ENCODE results near the gene MAN1C1. TPM values are rescaled to one million over a fixed set of nuclear protein-coding genes. Genes with fewer than 3 reads are reported as not detected.

Gene MAN1C1
- total RNA-seq, 1 experiment from 2014 or later, result 1.5 TPM

DNA sequence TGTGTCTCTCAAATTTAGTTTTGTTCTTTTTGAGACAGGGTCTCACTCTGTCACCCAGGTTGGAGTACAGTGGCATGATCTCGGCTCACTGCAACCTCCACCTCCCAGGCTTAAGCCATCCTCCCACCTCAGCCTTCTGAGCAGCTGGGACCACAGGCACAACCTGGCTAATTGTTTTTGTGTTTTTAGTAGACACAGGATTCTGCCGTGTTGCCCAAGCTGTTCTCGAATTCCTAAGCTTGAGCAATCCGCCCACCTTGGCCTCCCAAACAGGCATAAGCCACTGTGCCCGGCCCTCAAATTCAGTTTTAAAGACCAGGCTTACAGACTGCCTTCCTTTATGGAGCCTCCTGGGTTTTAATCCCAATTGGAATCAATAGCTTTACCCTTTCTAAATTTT is 99.7 kb downstream of the MAN1C1 start:
- CTCF ChIA-PET, result interaction anchor here (0.6 kb wide), 1 partner anchor 84 kb away, joined by 3 read pairs; no protein-coding TSS in a partner anchor
- no peak for ATAC-seq

DNA sequence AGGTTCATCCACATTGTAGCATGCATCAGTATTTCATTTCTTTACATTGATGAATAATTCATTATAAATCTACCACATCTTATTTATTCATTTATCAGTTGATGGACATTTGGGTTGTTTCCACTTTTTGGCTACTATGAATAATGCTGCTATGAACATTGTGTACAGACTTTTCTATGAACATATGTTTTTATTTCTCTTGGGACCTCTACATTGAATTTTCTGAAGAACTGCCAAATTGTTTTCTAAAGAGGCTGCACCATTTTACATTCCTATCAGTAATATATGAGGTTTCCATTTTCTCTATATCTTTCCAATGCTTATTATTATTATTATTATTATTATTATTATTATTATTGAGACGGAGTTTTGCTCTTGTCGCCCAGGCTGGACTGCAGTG is 102.1 kb downstream of the MAN1C1 start:
- CTCF ChIA-PET, result no interaction called here
- no peak overlapping the region for H3K27ac ChIP-seq (ENCODE audit: low read length)
- H3K9me3 ChIP-seq (ENCODE audit: control insufficient read depth, insufficient read depth, low read depth, low read length), result no peaks in the 10 kb centered on the region
- no peaks in the 10 kb centered on the region for H3K4me1 ChIP-seq (ENCODE audit: control insufficient read depth, insufficient read depth, low read length)
- in situ Hi-C loops (cut with HindIII; ENCODE audit: low pct_unique_long_range_greater_than_20kb, low sequenced_read_pairs) (no loop called here), intact Hi-C loops (cut with micrococcal nuclease; ENCODE audit: unreplicated experiment) (no loop called here)
- no TSS peak for BruUV-seq (replicated peaks)
- H3K4me3 ChIP-seq (ENCODE audit: low read depth in 2 of 2, low read length in 2 of 2), result no peak overlapping the region
- TF ChIP-seq TCF7L2 (IDR thresholded peaks at IDR 0.05; ENCODE audit: low read depth, low read length) (no peak), SIN3A (IDR thresholded peaks at IDR 0.05; ENCODE audit: borderline replicate concordance, insufficient read depth, low read depth, low read length) (no peak), POLR2AphosphoS5 (IDR thresholded peaks at IDR 0.05; ENCODE audit: low read depth, low read length) (no peak)
- TF ChIP-seq, protein P1, sequence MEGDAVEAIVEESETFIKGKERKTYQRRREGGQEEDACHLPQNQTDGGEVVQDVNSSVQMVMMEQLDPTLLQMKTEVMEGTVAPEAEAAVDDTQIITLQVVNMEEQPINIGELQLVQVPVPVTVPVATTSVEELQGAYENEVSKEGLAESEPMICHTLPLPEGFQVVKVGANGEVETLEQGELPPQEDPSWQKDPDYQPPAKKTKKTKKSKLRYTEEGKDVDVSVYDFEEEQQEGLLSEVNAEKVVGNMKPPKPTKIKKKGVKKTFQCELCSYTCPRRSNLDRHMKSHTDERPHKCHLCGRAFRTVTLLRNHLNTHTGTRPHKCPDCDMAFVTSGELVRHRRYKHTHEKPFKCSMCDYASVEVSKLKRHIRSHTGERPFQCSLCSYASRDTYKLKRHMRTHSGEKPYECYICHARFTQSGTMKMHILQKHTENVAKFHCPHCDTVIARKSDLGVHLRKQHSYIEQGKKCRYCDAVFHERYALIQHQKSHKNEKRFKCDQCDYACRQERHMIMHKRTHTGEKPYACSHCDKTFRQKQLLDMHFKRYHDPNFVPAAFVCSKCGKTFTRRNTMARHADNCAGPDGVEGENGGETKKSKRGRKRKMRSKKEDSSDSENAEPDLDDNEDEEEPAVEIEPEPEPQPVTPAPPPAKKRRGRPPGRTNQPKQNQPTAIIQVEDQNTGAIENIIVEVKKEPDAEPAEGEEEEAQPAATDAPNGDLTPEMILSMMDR (IDR thresholded peaks at IDR 0.05), result no peak
- TF ChIP-seq, protein P2, sequence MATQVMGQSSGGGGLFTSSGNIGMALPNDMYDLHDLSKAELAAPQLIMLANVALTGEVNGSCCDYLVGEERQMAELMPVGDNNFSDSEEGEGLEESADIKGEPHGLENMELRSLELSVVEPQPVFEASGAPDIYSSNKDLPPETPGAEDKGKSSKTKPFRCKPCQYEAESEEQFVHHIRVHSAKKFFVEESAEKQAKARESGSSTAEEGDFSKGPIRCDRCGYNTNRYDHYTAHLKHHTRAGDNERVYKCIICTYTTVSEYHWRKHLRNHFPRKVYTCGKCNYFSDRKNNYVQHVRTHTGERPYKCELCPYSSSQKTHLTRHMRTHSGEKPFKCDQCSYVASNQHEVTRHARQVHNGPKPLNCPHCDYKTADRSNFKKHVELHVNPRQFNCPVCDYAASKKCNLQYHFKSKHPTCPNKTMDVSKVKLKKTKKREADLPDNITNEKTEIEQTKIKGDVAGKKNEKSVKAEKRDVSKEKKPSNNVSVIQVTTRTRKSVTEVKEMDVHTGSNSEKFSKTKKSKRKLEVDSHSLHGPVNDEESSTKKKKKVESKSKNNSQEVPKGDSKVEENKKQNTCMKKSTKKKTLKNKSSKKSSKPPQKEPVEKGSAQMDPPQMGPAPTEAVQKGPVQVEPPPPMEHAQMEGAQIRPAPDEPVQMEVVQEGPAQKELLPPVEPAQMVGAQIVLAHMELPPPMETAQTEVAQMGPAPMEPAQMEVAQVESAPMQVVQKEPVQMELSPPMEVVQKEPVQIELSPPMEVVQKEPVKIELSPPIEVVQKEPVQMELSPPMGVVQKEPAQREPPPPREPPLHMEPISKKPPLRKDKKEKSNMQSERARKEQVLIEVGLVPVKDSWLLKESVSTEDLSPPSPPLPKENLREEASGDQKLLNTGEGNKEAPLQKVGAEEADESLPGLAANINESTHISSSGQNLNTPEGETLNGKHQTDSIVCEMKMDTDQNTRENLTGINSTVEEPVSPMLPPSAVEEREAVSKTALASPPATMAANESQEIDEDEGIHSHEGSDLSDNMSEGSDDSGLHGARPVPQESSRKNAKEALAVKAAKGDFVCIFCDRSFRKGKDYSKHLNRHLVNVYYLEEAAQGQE (IDR thresholded peaks at IDR 0.05; ENCODE audit: insufficient read depth in 1 of 2, low read depth in 2 of 2, low read length in 1 of 2), result no peak
- ATAC-seq, result no peak
- peaks cover 7% of the 10 kb centered on the region; the same call in 1 of the 2 replicates for H3K27me3 ChIP-seq (ENCODE audit: control insufficient read depth, insufficient read depth, low read length)
- H3K36me3 ChIP-seq (ENCODE audit: control insufficient read depth, insufficient read depth, low read length), result no peaks in the 10 kb centered on the region
- DNase-seq (ENCODE audit: low read depth, low spot score), result no peak
- POLR2A ChIA-PET, result no interaction called here

More for the DNA sequence above, 99.7 kb downstream of the MAN1C1 start:
- POLR2A ChIA-PET, result no interaction called here
- in situ Hi-C loops (cut with HindIII; ENCODE audit: low pct_unique_long_range_greater_than_20kb, low sequenced_read_pairs), result no loop called here
- DNase-seq (ENCODE audit: low read depth, low spot score), result no peak
- no TSS peak for BruUV-seq (replicated peaks)
- Histone ChIP-seq H3K36me3 (ENCODE audit: control insufficient read depth, insufficient read depth, low read length) (no peaks in the 10 kb centered on the region), H3K27me3 (ENCODE audit: control insufficient read depth, insufficient read depth, low read length) (no peaks in the 10 kb centered on the region), H3K4me3 (ENCODE audit: low read depth in 2 of 2, low read length in 2 of 2) (no peak overlapping the region), H3K27ac (ENCODE audit: low read length) (no peak overlapping the region), H3K4me1 (ENCODE audit: control insufficient read depth, insufficient read depth, low read length) (no peaks in the 10 kb centered on the region), H3K9me3 (ENCODE audit: control insufficient read depth, insufficient read depth, low read depth, low read length) (no peaks in the 10 kb centered on the region)
- TF ChIP-seq, protein P2 (IDR thresholded peaks at IDR 0.05; ENCODE audit: insufficient read depth in 1 of 2, low read depth in 2 of 2, low read length in 1 of 2), result no peak
- TF ChIP-seq TCF7L2 (IDR thresholded peaks at IDR 0.05; ENCODE audit: low read depth, low read length) (no peak), SIN3A (IDR thresholded peaks at IDR 0.05; ENCODE audit: borderline replicate concordance, insufficient read depth, low read depth, low read length) (no peak), POLR2AphosphoS5 (IDR thresholded peaks at IDR 0.05; ENCODE audit: low read depth, low read length) (no peak)
- TF ChIP-seq, protein P1 (IDR thresholded peaks at IDR 0.05), result no peak
- intact Hi-C loops (cut with micrococcal nuclease; ENCODE audit: unreplicated experiment), result no loop called here
